ENCODE measurements around the gene IRX5. TPM values are rescaled to one million over a fixed set of nuclear protein-coding genes. Genes with fewer than 3 reads are reported as not detected.

The IRX5 gene
- total RNA-seq: 3.1 and 3.2 TPM in 2 replicates

DNA sequence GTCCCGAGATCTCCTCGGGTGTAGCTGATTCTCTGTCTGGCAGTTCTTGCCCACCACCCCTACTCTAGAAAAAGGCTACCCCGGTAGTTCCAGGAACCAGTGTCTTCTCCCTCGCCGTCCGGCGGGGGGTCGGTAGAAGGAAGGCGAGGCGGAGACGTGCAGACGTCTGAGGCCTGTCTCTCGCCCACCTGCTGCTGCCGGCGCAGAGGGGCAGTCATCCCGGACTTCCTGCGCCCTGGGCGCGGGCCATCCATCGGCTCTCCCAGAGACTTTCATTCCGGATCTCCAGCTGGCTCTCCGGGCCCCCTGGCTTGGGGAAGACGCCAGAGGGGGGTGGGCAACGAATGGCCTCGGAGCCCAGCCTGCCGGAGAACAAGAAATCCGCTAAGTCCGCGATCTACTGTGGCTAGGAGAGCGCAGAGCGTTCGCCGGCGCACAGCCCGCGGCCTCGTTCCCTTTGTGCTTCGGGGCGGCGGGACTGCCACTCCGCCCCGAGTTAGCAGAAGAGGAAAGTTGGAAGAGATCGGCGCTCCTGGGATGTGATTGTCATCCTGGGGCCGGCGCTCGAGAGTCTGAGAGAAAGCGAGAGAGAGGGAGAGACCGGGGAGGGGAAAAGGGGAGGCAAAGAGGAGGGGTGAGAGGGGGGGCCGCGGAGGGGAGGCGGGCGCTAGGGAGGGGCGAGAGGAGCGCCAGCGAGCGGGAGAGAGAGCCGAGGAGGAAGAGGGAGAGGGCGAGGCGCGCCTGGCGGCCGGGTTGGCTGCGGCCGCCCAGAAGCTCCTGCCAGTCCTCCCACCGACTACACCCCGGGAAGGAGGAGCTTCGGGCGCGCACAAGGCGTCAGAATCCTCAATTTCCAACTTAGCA, at the start of gene IRX5:
Gene IRX5, plus strand, starts transcription at position 861 of the 864 bp plus-strand sequence. CDS start 334 bp downstream, outside the sequence.
- no peak for DNase-seq (ENCODE audit: extremely low read depth, low read depth, low spot score)

DNA sequence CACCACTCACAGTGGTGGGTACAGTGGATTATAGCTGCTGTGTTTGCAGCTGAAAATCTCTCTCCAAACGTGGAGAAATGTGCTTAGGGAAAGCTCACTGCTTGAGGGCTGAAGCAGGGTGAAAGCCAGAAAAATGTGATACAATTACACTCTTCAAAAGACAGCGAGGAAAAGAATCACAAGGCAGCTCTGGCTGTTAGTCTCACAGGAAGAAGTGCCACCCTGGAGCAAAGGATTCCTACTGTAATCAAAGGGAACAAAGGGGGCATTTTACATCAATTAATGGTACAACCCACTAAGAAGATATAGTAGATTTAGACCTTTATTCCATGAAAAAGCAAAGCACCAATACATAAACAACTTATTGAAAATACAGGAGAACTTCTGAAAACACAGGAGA, 48.1 kb upstream of the IRX5 start:
- no peak for DNase-seq (ENCODE audit: extremely low read depth, low read depth, low spot score)

GRCh38 chr16:54883358-54883757, 47.3 kb upstream of the IRX5 start:
- DNase-seq (ENCODE audit: extremely low read depth, low read depth, low spot score): no peak

- DNase-seq (ENCODE audit: extremely low read depth, low read depth, low spot score): no peak
These were observed 44.6 kb upstream of the IRX5 start for GRCh38 chr16:54886078-54886477.

DNA sequence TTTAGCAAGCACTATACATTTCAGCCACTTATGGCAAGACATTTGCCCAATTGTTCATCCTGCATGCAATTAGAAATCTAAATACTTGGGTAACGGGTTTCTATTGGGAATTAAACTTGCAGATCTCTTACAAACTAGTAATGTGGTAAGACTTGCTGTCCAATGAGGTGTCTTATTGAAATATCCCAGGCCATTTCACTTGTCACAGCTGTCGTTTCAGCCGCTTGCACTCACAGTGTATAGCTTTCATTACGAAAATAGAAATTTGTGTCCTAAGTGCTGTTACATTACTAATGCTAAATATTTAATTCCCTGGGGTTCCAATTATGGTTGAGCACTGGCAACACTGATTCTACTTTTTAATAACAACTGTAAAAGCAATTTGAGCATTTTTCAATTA, 40.3 kb upstream of the IRX5 start:
- no peak for DNase-seq (ENCODE audit: extremely low read depth, low read depth, low spot score)

DNA sequence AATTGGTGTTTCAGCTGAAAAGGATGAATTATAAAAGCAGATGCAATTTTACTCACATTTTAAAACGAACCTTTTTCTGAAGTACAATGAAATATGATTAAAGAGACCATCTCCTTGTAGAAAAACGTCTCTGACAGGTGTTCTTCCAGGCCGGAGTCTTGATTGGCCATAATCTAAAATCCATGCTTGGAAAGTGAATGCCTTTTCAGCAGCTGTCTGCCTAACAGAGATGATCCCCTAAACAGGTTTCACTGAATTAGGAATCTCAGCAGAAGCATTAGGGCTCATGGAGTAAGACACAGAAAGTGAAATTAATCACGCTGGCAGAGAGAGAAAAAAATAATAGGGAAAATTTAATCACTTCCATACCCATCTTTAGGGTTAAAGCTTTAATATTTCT, 39.3 kb upstream of the IRX5 start:
- no peak for DNase-seq (ENCODE audit: extremely low read depth, low read depth, low spot score)

- DNase-seq (ENCODE audit: extremely low read depth, low read depth, low spot score): no peak
These were observed 37.7 kb upstream of the IRX5 start for GRCh38 chr16:54892981-54893380.

DNA sequence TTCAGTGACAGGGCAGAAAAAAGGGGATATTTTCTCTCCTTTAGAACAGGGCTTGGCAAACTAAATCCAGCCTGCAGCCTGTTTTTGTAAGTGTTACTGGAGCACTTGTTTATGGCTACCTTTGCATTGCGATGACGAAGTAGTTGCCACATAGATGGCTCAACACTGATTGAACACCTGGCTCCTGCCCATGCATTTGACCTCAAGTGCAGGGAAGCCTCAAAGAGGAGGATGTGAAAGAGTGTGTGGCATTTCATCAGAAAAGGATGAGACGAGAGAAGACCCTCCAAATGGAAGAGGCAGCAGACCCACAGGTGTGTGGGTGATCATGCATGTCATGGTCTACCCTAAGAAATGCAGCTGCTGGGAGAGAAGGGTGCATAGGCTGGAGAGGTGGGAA, 32.7 kb upstream of the IRX5 start:
- DNase-seq (ENCODE audit: extremely low read depth, low read depth, low spot score): no peak

DNA sequence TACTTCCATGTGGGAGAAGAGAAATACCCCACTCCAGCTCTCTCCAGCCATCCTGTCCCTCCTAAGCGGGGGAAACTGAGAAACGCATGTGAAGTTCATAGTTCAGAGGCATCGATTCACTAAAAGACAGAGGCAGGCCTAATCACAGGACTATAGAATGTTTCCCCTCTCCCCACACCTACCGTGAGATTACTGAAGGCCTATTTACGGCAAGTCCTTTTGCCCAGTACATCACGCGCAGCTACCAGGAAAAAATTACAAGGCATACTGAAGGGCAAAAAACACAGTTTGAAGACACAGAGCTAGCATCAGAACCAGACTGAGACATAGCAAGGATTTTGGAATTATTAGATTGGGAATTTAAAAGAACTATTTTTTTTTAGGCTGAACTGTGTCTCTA, 29.1 kb upstream of the IRX5 start:
- no peak for DNase-seq (ENCODE audit: extremely low read depth, low read depth, low spot score)

DNA sequence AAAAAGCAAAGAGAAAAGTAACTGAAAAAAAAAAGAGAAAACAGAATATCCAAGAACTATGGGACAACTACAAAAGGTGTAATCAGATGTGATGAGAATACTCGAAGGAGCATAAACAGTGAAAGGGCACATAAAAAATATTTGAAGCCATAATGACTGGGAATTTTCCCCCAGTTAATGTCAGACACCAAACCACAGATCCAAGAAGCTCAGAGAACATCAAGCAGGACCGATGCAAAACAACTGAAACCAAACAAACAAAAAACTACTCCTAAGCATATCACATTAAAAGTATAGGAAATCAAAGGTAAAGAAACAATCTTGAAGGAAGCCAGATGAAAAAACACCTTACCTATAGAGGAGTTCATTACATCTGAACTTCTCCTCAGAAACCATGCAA, 27.6 kb upstream of the IRX5 start:
- DNase-seq (ENCODE audit: extremely low read depth, low read depth, low spot score): no peak

DNA sequence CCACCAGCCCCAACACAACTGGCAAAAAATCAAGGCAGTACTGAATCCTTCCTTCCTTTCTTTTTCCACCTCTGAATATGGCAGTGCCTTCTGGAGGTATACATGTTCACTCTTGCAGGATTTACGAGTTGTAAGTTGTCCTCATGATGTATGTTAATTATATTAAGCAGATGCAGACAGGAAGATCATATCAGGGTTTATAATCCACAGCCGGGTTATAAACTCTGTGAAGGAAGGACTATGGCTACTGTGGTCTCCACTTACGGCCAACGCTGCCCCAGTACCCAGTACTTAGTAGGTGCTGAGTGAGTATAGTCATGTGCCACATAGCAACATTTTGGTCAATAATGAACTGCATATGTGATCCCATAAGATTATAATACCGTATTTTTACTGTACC, 19.6 kb upstream of the IRX5 start:
- DNase-seq (ENCODE audit: extremely low read depth, low read depth, low spot score): no peak

- no peak for DNase-seq (ENCODE audit: extremely low read depth, low read depth, low spot score)
These were observed 17.9 kb upstream of the IRX5 start for GRCh38 chr16:54912720-54913119.

- no peak for DNase-seq (ENCODE audit: extremely low read depth, low read depth, low spot score)
These were observed 9.3 kb upstream of the IRX5 start for GRCh38 chr16:54921206-54921824.

GRCh38 chr16:54923055-54923473, 7.6 kb upstream of the IRX5 start:
- DNase-seq (ENCODE audit: extremely low read depth, low read depth, low spot score): no peak

- no peak for DNase-seq (ENCODE audit: extremely low read depth, low read depth, low spot score)
These were observed 6.7 kb upstream of the IRX5 start for GRCh38 chr16:54923988-54924387.

DNA sequence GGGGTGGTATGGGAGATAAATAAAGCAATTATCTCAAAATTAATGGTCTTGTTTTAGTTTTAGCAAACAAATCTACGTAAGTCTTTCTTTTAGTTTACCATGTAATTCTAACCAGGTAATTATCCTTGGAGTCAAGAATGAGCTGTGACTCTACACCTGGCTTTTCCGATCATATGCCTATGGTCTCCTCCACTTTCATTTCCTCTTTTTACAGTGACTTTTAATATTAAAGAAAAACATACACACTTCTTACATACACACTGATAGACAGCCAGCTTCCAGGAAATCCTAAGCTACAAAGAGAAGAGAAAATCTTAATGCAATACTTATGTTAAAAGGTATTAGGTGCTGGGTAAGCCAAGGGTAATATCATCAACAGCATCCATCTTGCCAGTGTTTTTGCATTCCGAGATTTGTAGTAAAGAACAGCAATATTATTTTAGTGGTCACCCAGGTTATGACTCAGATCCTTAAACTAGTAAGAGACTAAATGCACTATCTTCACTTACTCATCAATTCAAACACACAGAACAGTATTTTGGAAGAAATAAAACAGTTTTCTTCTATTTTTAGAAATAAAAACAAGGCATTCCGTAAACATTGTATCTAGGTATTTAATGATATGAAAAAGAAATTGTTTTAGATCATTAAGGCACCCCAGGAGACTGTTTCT, 4.4 kb upstream of the IRX5 start:
- no peak for DNase-seq (ENCODE audit: extremely low read depth, low read depth, low spot score)

- no peak for DNase-seq (ENCODE audit: extremely low read depth, low read depth, low spot score)
These were observed 3.3 kb upstream of the IRX5 start for GRCh38 chr16:54927125-54928015.

DNA sequence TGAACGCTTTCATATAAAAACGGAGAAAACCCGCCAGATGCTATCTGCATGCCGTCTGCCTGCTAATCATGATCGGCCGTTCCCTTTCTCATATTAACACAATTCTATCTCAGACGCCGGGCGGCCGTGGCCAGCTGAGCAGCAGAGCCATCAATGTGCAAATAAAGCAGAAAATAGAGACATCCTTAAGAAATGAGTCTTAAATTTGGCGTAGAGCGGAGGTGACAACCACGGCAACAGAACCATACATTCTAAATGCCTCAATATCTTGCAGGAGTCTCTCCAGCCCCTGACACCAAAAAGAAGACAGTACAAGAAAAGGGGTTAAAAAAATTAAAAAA, 2.7 kb upstream of the IRX5 start:
- DNase-seq (ENCODE audit: extremely low read depth, low read depth, low spot score): no peak

GRCh38 chr16:54928411-54929089, 2.1 kb upstream of the IRX5 start:
- DNase-seq (ENCODE audit: extremely low read depth, low read depth, low spot score): no peak

All from glomerular endothelial cell (primary cell).